ENCODE data around the gene RNF175. TPM values are rescaled to one million over a fixed set of nuclear protein-coding genes. Genes with fewer than 3 reads are reported as not detected.

RNF175 gene
- total and polyA plus RNA-seq, 10 donors = 0.26 to 1.9 (median 0.46) TPM; not detected in 1

DNA sequence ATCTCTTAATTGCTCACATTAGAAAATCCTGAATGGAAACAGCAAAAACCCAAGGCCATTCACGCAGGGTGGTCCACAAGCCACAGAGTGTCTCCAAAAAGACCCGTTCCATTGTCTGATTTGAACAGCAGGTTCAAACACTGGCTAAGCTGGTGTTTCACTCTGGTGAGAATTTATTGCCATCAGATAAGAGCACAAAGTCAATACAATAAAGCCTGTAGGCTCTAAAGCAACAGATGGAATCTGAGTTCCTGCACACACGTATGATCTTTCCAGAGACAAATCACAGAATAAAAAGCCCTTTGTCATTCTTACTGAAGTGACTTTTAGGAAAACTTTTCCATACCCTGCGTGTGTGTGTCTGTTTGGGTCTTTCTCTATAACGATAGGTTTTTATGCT lies 34.2 kb upstream of the RNF175 start:
- WGBS, 5 donors = 58 to 71% (median 64%) methylated on average over 5 of the region's 5 CpGs
- no peaks in the 10 kb centered on the region for H3K36me3 ChIP-seq
- H3K27ac ChIP-seq = no peak overlapping the region
- TF ChIP-seq POLR2A (IDR thresholded peaks at IDR 0.05) (no peak), POLR2AphosphoS5 (IDR thresholded peaks at IDR 0.05) (no peak)
- TF ChIP-seq, protein P1, sequence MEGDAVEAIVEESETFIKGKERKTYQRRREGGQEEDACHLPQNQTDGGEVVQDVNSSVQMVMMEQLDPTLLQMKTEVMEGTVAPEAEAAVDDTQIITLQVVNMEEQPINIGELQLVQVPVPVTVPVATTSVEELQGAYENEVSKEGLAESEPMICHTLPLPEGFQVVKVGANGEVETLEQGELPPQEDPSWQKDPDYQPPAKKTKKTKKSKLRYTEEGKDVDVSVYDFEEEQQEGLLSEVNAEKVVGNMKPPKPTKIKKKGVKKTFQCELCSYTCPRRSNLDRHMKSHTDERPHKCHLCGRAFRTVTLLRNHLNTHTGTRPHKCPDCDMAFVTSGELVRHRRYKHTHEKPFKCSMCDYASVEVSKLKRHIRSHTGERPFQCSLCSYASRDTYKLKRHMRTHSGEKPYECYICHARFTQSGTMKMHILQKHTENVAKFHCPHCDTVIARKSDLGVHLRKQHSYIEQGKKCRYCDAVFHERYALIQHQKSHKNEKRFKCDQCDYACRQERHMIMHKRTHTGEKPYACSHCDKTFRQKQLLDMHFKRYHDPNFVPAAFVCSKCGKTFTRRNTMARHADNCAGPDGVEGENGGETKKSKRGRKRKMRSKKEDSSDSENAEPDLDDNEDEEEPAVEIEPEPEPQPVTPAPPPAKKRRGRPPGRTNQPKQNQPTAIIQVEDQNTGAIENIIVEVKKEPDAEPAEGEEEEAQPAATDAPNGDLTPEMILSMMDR (IDR thresholded peaks at IDR 0.05 in 8 of 11, conservative IDR thresholded peaks at IDR 0.05 in 3 of 11) = no peak
- intact Hi-C loops (cut with DNase I; ENCODE audit: low total_unique reads) = no loop called here
- no peak for DNase-seq
- H3K4me3 ChIP-seq = no peak overlapping the region
- peaks cover 9 to 78% (median 51%) of the 10 kb centered on the region in 7 donors for H3K27me3 ChIP-seq (replicated peaks in 1 of 7)
- H3K4me1 ChIP-seq = peaks cover 22 to 42% (median 37%) of the 10 kb centered on the region in 6 donors
- no peaks in the 10 kb centered on the region for H3K9me3 ChIP-seq

DNA sequence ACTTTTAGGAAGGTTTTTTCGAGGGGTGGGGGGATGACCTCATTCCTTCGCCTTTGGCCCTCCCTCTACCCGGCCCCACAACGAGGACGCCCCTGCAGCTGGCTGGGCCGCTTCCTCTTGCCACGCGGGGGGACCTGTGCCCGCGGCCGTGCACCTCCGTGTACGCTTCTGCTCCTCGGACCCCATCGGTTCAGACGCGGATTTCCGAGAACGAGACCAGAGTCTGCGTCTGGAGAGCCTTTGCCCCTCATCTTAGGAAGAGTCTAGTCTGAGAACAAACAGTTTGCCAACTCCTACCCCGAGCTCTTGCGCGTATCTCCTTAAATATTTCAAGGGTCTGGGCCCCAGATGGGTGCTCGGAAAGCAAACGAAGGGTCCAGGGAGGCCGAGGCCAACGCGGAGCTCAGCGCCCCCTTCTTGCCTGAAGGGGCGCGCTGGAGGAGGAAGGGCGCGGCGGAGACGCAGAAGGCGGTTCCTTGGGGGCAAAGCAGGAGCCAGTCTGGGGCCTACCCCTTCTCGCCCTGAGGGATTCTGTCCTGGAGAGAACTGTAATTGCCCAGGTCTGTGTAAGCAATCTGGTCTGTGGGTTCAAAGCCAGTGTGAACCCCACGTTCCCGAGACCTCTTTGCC lies 32.9 kb upstream of the RNF175 start:
- 7 to 17% (median 17%) methylated on average over 36 to 39 of the region's 39 CpGs for WGBS, 5 donors

DNA sequence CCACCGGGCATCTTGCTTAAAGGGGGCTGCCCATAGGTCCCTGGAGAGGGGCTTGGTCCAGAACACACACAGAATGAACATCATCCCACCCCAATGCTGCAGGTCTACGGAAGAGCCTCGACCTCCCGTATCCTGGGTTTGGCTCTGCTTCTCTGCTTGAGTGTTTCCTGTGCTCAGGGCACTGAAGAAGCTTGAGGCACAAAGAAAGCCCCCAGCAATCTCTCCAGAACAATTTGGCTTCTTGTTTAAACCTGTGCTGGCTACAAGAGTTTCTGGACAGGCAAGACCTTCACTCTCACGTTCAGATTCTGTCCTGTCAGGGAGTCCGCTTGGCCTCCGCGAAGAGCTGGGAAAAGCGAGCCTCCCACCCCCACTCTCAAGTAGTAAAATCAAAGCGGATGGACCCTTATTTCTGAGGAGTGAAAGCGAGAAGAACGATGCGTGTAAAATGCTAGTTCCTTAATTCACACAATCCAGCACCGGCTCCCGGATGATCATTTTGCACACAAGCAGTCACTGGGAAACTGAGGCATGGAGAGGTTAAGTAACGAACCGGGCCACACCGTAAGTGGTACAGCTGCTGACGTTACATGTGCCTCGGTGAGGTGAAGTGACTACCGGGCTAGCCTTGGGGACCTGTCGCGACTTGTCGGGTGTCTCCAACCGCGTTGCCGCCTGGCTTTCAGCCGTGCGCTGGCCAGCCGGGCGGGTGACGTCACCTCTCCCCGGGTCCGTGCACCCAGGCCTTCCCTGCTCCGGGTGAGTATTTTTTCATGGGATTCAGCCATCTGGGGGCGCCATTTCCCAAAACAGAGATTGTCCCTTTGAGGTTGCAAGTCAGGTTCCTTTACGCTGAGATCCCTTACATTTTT lies 32.2 kb upstream of the RNF175 start:
- Histone ChIP-seq H3K4me3 (peak overlapping the region in 5 of 8 donors; percentile 13 to 64 (median 25)), H3K27ac (no peak overlapping the region), H3K36me3 (no peaks in the 10 kb centered on the region), H3K4me1 (peaks cover 30 to 57% (median 51%) of the 10 kb centered on the region in 6 donors), H3K9me3 (no peaks in the 10 kb centered on the region), H3K27me3 (replicated peaks in 1 of 7) (peaks cover 9 to 97% (median 70%) of the 10 kb centered on the region in 7 donors)
- 6 to 11% (median 7%) methylated on average over 33 to 37 of the region's 37 CpGs for WGBS, 5 donors
- DNase-seq = no peak
- no peak for TF ChIP-seq POLR2A (IDR thresholded peaks at IDR 0.05)
- TF ChIP-seq, protein P1 (IDR thresholded peaks at IDR 0.05 in 8 of 11, conservative IDR thresholded peaks at IDR 0.05 in 3 of 11) = peak in 3 of 11 experiments; percentile 14 to 26 (median 23)
- intact Hi-C loops (cut with DNase I; ENCODE audit: low total_unique reads) = no loop called here

More for the DNA sequence above, 32.9 kb upstream of the RNF175 start:
- Histone ChIP-seq H3K27ac (no peak overlapping the region), H3K27me3 (replicated peaks in 1 of 7) (peaks cover 9 to 90% (median 63%) of the 10 kb centered on the region in 7 donors), H3K4me1 (peaks cover 30 to 55% (median 49%) of the 10 kb centered on the region in 6 donors), H3K9me3 (no peaks in the 10 kb centered on the region), H3K4me3 (peak overlapping the region in 5 of 8 donors; percentile 13 to 64 (median 25)), H3K36me3 (no peaks in the 10 kb centered on the region)
- TF ChIP-seq, protein P1 (IDR thresholded peaks at IDR 0.05 in 8 of 11, conservative IDR thresholded peaks at IDR 0.05 in 3 of 11) = no peak
- TF ChIP-seq POLR2A (IDR thresholded peaks at IDR 0.05) (no peak), POLR2AphosphoS5 (IDR thresholded peaks at IDR 0.05) (no peak)
- DNase-seq = no peak
- intact Hi-C loops (cut with DNase I; ENCODE audit: low total_unique reads) = no loop called here

Measured in spleen (tissue), 11 donors.